Heart left ventricle (tissue), 16 donors: ENCODE data around the gene SLC22A7. TPM values are rescaled to one million over a fixed set of nuclear protein-coding genes. Genes with fewer than 3 reads are reported as not detected.

Source experiments
- ATAC-seq, 4 donors: fragments of 200-7000 bp; cut with Tn5 transposase; one replicate each; pipeline ENCODE4 v1.9.1; 2020 to 2022; ENCODE audit warnings: moderate library complexity in 4 of 4, mild to moderate bottlenecking in 3 of 4, moderate number of reproducible peaks in 1 of 4
- DNase-seq, 5 donors: peaks; one replicate each; pipeline ENCODE4 v3.0.0-alpha.2; 2020
- H3K27ac ChIP-seq, 12 donors: fragments of 200-600 bp; sonication (generic) in 4 of 12; one replicate each; pipeline versions ENCODE4 v1.5.0 to v1.8.0; 2016 to 2022; ENCODE audit warnings: mild to moderate bottlenecking in 2 of 12
- H3K27me3 ChIP-seq, 9 donors: fragments of 200-600 bp; sonication (generic) in 2 of 9; one replicate each; pipeline versions ENCODE4 v1.5.1 to v1.8.0; 2016 to 2022; ENCODE audit warnings: mild to moderate bottlenecking in 3 of 9
- H3K36me3 ChIP-seq, 9 donors: fragments of 200-600 bp; sonication (generic) in 2 of 9; one replicate each; pipeline versions ENCODE4 v1.5.0 to v1.8.0; 2018 to 2022; ENCODE audit warnings: mild to moderate bottlenecking in 2 of 9
- H3K4me1 ChIP-seq, 12 donors: fragments of 200-600 bp; sonication (generic) in 4 of 12; one replicate each; pipeline versions ENCODE4 v1.5.0 to v1.8.0; 2016 to 2022; ENCODE audit warnings: mild to moderate bottlenecking in 3 of 12
- H3K4me3 ChIP-seq, 12 donors: fragments of 200-600 bp; sonication (generic) in 4 of 12; one replicate each; pipeline versions ENCODE4 v1.5.0 to v1.8.0; 2017 to 2022; ENCODE audit warnings: mild to moderate bottlenecking in 9 of 12, moderate library complexity in 4 of 12
- H3K9me3 ChIP-seq, 12 donors: fragments of 200-600 bp; sonication (generic) in 4 of 12; one replicate each; pipeline versions ENCODE4 v1.5.0 to v1.8.0; 2016 to 2022; ENCODE audit warnings: mild to moderate bottlenecking in 1 of 12
- CTCF ChIP-seq, 12 donors: fragments of 200-600 bp; sonication (generic) in 4 of 12; IDR thresholded peaks; one replicate each; pipeline versions ENCODE4 v1.5.0 to v1.8.0; 2018 to 2022; ENCODE audit warnings: antibody characterized with exemption in 12 of 12, mild to moderate bottlenecking in 5 of 12
- POLR2A ChIP-seq, 2 donors: fragments of 450-650 bp; IDR thresholded peaks; one replicate each; pipeline ENCODE4 v1.6.1; 2017; ENCODE audit warnings: antibody characterized with exemption in 2 of 2, mild to moderate bottlenecking in 2 of 2, moderate library complexity in 2 of 2
- WGBS, 4 donors: extraction: QIAGEN DNeasy Blood & Tissue Kit in 2 of 4; methylation state at CpG; one replicate each; pipeline versions ENCODE4 v1.1.5 to v1.1.7; 2013 to 2018; 5-methylcytosine and 5-hydroxymethylcytosine counted together
- intact Hi-C, 10 donors: fragments of 100-400 bp; cut with DNase I; formaldehyde crosslinking; loops; one replicate each; pipeline versions ENCODE4 v1.11.1 to v1.14.2; 2022
- polyA plus RNA-seq, 2 donors: library from polyadenylated mRNA; stranded (reverse); fragments of 200-250 nt; gene quantifications; one replicate each; pipeline ENCODE4 v1.2.3, GENCODE V29; 2013
- total RNA-seq, 9 donors: library from RNA; depleted of rRNA in 2 of 9; stranded (reverse); fragments of >200 nt in 2 of 9; fragmentation: NEBNext Ultra II Directional in 3 of 9; extraction: Animal tissue kit (Norgen Biotek cat#: 25700) in 3 of 9; gene quantifications; one replicate each; pipeline versions ENCODE4 v1.1.0 to v1.2.4, GENCODE V29; 2016 to 2023
- donor health status: ischemic (EF 13 %, LVEDD 7.1; RV severe dilation, severe dysfunction).
- donor health status: healthy with polysubstance abuse.
- donor health status: DM: no; HTN: yes; CAD: no.
- donor health status: DM: no; HTN: no; CAD: no.
- donor health status: ischemic (EF 25% LVEDD 6.9; RV normal size, moderate dysfunction).
- donor health status: ischemic (EF 25% LVEDD 5.7; RV mildly dilated, moderate dysfunction).
- donor health status: healthy.
- donor health status: DM: yes; HTN: yes; CAD: no.
- donor health status: ischemic (EF 35%, LVEDD 5.7; RV mildly dilated, moderate dysfunction).
- donor health status: nonischemic (EF 11% LVEDD 7.7; RV severe dilation, severe dysfunction).
- donor health status: DM: yes; HTN: yes; CAD: no.
- donor health status: PGD.
- donor health status: ischemic (EF 29% LVEDD 5.4; RV normal size, mild dysfunction).
- donor health status: nonischemic (EF 23%, LVEDD 6.1; RV moderate dilation, normal function).

The SLC22A7 gene
- total and polyA plus RNA-seq, 11 donors: 0.12 to 0.32 (median 0.16) TPM; not detected in 6

DNA sequence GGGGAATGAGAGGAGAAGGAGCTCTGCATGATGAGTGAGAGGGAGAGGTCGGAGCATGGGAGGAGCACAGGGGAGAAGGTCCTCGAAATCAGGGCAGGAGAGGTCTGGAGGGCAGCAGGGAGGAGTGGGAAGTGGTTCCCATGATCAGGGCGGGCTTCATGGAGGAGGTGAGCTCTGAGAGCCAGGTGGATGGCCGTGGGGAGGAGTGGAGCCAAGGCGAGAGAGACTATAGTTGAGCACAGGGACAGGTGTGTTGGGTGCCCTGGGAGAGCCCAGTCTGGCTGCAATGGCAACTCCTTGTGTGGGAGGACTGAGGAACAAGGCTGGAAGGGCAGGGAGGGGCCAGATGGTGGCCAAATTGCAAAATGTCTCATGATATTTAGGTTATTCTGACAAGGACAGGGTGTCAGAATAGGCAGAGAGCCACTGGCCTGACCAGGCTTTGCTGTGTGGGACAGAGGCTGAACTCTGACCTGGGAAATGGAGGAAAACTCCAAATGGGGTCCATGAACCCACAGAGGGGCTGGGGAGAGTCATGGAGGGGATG is 33.4 kb upstream of the SLC22A7 start:
- no peaks in the 10 kb centered on the region for H3K9me3 ChIP-seq
- H3K4me3 ChIP-seq: no peak overlapping the region
- no peak for ATAC-seq
- 83 to 91% (median 84%) methylated on average over 5 of the region's 5 CpGs for WGBS, 4 donors
- TF ChIP-seq CTCF (IDR thresholded peaks at IDR 0.05): no peak
- H3K4me1 ChIP-seq: peaks cover 0 to 33% (median 20%) of the 10 kb centered on the region in 12 donors
- peaks cover 0 to 16% (median 0%) of the 10 kb centered on the region in 9 donors for H3K27me3 ChIP-seq
- DNase-seq: peak in 1 of 5 donors; percentile 42
- H3K27ac ChIP-seq: no peak overlapping the region
- no peaks in the 10 kb centered on the region for H3K36me3 ChIP-seq
- intact Hi-C loops: loop anchor here (2.0 to 10.0 kb wide), 7 partner anchors 68 to 243 kb away; no protein-coding TSS in a partner anchor

DNA sequence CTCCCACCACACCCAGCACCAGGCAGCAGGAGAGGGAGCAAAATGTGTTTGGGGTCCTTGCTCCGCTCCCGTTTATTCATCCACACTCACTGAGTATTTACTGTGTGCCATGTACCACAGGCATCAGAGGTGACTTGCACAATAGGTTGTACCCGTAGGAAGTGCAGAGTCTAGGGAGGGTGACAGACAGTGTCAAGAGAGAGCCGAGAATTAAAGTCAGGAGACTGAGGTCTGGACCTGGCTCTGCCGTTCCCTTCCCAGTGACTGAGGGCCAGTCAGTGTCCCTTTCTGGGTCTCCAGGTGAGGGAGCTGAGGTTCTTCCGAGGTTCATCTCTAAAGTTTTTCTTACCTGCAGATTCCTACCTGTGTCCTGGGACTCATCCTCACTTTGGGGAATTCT is 32.5 kb upstream of the SLC22A7 start:
- 85 to 98% (median 89%) methylated on average over 6 of the region's 6 CpGs for whole genome bisulfite sequencing, 4 donors
- ATAC-seq: no peak

GRCh38 chr6:43267619-43268354 is 30.3 kb upstream of the SLC22A7 start:
- Histone ChIP-seq H3K4me1 (peaks cover 0 to 35% (median 24%) of the 10 kb centered on the region in 12 donors), H3K27ac (peak overlapping the region in 11 of 12 donors; percentile 61 to 90 (median 74)), H3K36me3 (no peaks in the 10 kb centered on the region), H3K4me3 (no peak overlapping the region), H3K27me3 (peaks cover 0 to 17% (median 0%) of the 10 kb centered on the region in 9 donors), H3K9me3 (no peaks in the 10 kb centered on the region)
- ATAC-seq (peak; percentile 13 to 64 (median 44)), DNase-seq (peak in 1 of 5 donors; percentile 32)
- intact Hi-C loops: loop anchor here in 5 of 10 donors (2.0 to 10.0 kb wide), 6 partner anchors 61 to 240 kb away; no protein-coding TSS in a partner anchor
- 47 to 60% (median 59%) methylated on average over 7 of the region's 7 CpGs for WGBS, 4 donors
- TF ChIP-seq POLR2A (IDR thresholded peaks at IDR 0.05) (no peak), CTCF (IDR thresholded peaks at IDR 0.05) (no peak)

More for the DNA sequence above, 32.5 kb upstream of the SLC22A7 start:
- TF ChIP-seq CTCF (IDR thresholded peaks at IDR 0.05) (no peak), POLR2A (IDR thresholded peaks at IDR 0.05) (no peak)
- DNase-seq: no peak
- Histone ChIP-seq H3K4me1 (peaks cover 0 to 33% (median 23%) of the 10 kb centered on the region in 12 donors), H3K4me3 (no peak overlapping the region), H3K27ac (no peak overlapping the region), H3K27me3 (peaks cover 0 to 17% (median 0%) of the 10 kb centered on the region in 9 donors), H3K9me3 (no peaks in the 10 kb centered on the region), H3K36me3 (no peaks in the 10 kb centered on the region)
- intact Hi-C loops: loop anchor here in 7 of 10 donors (2.0 to 10.0 kb wide), 7 partner anchors 67 to 242 kb away; no protein-coding TSS in a partner anchor

GRCh38 chr6:43268355-43268700 is 29.7 kb upstream of the SLC22A7 start:
- TF ChIP-seq CTCF (IDR thresholded peaks at IDR 0.05) (no peak), POLR2A (IDR thresholded peaks at IDR 0.05) (no peak)
- Histone ChIP-seq H3K4me3 (no peak overlapping the region), H3K9me3 (no peaks in the 10 kb centered on the region), H3K4me1 (peaks cover 0 to 35% (median 24%) of the 10 kb centered on the region in 12 donors), H3K27ac (peak overlapping the region in 11 of 12 donors; percentile 61 to 90 (median 74)), H3K36me3 (no peaks in the 10 kb centered on the region), H3K27me3 (peaks cover 0 to 20% (median 0%) of the 10 kb centered on the region in 9 donors)
- ATAC-seq (peak; percentile 52 to 82 (median 67)), DNase-seq (peak; percentile 71 to 79 (median 75))
- 17 to 37% (median 35%) methylated on average over 1 to 3 of the region's 3 CpGs for WGBS, 4 donors
- intact Hi-C loops: loop anchor here in 5 of 10 donors (2.0 to 10.0 kb wide), 6 partner anchors 60 to 239 kb away; no protein-coding TSS in a partner anchor
